Cardiac ventricle fibroblast (primary cell): ENCODE data around the gene BPIFB6. TPM values are rescaled to one million over a fixed set of nuclear protein-coding genes. Genes with fewer than 3 reads are reported as not detected.

Source experiments
- total RNA-seq: library from RNA; depleted of rRNA; stranded (reverse); fragments of >200 nt; gene quantifications from 2 replicates; pipeline ENCODE4 v1.2.3, GENCODE V29; 2015

Gene BPIFB6, protein sequence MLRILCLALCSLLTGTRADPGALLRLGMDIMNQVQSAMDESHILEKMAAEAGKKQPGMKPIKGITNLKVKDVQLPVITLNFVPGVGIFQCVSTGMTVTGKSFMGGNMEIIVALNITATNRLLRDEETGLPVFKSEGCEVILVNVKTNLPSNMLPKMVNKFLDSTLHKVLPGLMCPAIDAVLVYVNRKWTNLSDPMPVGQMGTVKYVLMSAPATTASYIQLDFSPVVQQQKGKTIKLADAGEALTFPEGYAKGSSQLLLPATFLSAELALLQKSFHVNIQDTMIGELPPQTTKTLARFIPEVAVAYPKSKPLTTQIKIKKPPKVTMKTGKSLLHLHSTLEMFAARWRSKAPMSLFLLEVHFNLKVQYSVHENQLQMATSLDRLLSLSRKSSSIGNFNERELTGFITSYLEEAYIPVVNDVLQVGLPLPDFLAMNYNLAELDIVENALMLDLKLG
- total RNA-seq = not detected in 2 replicates

DNA sequence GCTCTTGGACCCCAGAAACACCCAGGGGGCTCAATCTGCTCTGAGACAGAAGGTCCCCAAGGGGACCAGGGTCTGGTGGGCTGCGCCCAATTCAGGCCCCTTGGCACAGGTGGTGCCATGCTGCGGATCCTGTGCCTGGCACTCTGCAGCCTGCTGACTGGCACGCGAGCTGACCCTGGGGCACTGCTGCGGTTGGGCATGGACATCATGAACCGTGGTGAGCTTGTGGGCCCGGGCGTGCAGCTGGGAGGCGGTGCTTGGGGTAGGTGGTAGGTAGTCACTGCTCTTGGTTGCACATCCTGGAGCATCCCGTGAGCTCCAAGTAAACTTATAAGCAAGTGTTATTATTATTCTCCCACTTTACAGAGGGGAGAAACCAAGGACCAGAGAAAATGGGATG, at the start of gene BPIFB6:
TSS of gene BPIFB6 (plus strand) at position 118 of the 400 bp plus-strand sequence. CDS start at position 118, 0 bp downstream.

DNA sequence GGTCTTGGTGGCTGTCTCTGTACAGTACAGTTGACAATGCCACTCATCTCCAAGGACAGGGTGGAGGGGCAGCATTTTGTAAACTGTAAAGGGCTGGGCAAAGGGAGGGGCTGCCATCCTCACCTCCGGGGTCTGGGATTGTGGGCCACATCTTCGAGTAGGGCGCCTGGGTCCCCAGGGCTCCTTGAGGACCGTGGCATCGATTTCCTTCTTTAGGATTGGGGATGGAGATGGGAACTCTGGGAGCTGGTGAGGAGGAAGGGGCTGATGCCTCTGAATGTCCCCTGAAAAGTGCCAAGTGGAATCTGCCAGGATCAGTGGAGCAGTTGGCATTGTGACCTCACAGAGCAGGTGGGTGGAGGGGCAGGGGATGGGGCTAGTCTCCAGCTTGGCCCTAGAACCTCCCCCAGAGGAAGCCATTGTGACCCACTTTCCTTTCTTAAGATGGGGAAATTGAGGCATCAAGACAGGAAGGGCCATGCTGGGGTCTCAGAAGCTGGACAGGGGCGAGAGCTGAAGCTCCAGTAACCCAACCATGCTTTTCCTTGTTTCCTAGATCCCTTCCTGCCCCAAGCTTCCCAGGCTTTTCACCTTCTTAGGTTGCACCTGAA, 27.2 kb upstream of the BPIFB6 start, which contains the start of gene SUN5:
TSS of gene SUN5 (minus strand) at position 293 of the 611 bp plus-strand sequence. CDS start at position 200, 93 bp downstream.

DNA sequence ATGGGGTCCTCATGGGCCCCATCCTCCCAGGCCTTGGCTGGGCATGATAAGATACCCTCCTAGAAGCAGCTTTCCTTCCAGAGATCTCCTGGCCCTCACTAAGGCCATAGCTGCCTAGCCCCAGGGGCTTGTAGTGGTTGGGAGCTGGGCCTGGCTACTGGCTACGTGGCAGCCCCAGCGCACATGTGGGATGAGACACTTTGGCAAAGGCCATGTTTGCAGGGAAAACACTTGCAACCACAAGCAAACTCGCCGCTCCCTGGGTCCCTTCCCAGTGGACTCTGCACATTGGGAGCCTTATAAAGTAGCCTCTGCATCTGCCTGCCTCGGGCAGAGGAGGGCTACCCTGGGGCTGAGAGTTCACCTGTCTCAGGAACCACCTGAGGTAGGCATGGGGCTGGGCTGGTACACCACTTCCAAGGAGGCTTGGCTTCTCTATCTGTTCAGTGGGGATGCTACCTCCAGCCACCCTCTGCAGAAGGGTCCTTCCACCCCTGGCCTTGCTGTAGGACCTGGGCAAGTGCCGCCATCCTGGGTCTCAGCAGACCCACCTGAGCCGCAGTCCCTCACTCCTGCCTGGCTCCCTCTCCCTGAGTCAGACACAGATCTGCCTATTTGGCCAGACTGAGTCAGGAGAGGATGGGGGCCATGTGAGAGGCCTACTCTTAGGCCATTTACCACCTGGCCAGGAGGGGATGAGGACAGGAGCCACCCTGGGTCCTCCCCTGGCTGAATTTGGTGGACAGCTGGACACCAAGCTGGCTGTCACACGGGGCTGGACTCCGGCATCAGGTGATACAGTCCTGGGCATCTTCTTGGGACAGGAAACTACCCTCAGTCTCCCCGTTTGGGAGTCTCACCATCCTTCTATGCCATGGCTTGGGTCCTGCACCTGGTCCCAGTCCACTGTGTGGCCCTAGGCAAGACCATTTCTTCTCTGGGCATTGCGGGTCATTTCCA, 23.8 kb upstream of the BPIFB6 start, which contains the start of gene BPIFB2:
TSS of gene BPIFB2 (plus strand) at position 329 of the 960 bp plus-strand sequence. CDS start 871 bp downstream, outside the sequence.

GRCh38 chr20:33053291-33054106, 22.1 kb downstream of the BPIFB6 start, which contains the start of gene BPIFB3:
Gene BPIFB3 (plus strand): TSS chr20:33053903. CDS start chr20:33055436, 1,533 bp downstream.

DNA sequence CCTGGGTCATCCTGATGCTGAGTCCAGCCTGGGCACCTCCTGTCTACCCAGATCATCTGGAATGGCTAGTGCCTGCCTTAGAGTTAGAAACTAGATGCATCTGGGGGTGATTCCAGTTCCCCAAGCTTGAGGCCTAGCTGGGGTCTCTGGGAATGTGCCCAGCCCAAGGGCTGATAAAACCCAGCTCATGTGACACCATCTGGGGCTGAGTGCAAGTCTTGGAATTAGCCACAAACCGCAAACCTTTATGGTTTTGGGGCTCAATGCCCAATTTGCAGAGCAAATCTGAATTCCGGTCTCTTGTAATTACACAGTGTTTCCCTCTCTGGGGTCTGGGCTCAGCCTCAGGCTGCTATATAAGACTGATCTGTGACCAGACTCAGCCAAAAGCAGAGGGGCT, 47.8 kb downstream of the BPIFB6 start, which contains the start of gene BPIFB4:
TSS of gene BPIFB4 (plus strand) at position 385 of the 400 bp plus-strand sequence. CDS start 1,884 bp downstream, outside the sequence.

Other genes starting within 250 kb of the BPIFB6 start
- gene MAPRE1, start 211.7 kb upstream of the BPIFB6 start, total RNA-seq = 38.9 and 42.3 TPM in 2 replicates
- not detected in 2 replicates for gene EFCAB8, start 172.7 kb upstream of the BPIFB6 start, total RNA-seq
- not detected in 2 replicates for gene SUN5, start 27.2 kb upstream of the BPIFB6 start, total RNA-seq
- not detected in 2 replicates for gene BPIFB2, start 23.9 kb upstream of the BPIFB6 start, total RNA-seq
- gene BPIFB3, start 22.3 kb downstream of the BPIFB6 start, total RNA-seq = not detected in 2 replicates
- gene BPIFB4, start 48.0 kb downstream of the BPIFB6 start, total RNA-seq = 0.06 and 0.24 TPM in 2 replicates
- not detected in 2 replicates for gene BPIFA2, start 136.5 kb downstream of the BPIFB6 start, total RNA-seq
- gene BPIFA3, start 185.7 kb downstream of the BPIFB6 start, total RNA-seq = not detected in 2 replicates
- not detected in 2 replicates for gene BPIFA1, start 204.3 kb downstream of the BPIFB6 start, total RNA-seq